NT2/D1 (cell line): ENCODE data around the gene GSAP.

Experiments
- DNase-seq: peaks from one replicate; pipeline ENCODE4 v3.0.0-alpha.2; 2011; ENCODE audit warnings: low read depth, low spot score
- H3K27me3 ChIP-seq: 2 replicates; pipeline ENCODE4 v1.6.0; 2011; ENCODE audit warnings: mild to moderate bottlenecking; ENCODE audit not compliant: insufficient read length, insufficient read depth
- H3K36me3 ChIP-seq: 2 replicates; pipeline ENCODE4 v1.6.1; 2011; ENCODE audit warnings: mild to moderate bottlenecking, low read length, mixed read lengths; ENCODE audit not compliant: insufficient read depth, insufficient read length
- H3K4me1 ChIP-seq: 2 replicates; pipeline ENCODE4 v1.5.1; 2011; ENCODE audit not compliant: insufficient read depth, insufficient read length
- H3K4me3 ChIP-seq: 2 replicates; pipeline ENCODE4 v1.5.1; 2011; ENCODE audit warnings: low read depth; ENCODE audit not compliant: insufficient read length
- H3K9ac ChIP-seq: 2 replicates; pipeline ENCODE4 v1.6.0; 2011; ENCODE audit warnings: low read depth; ENCODE audit not compliant: insufficient read length
- H3K9me3 ChIP-seq: 2 replicates; pipeline ENCODE4 v1.5.1; 2011; ENCODE audit warnings: mild to moderate bottlenecking, low read length; ENCODE audit not compliant: insufficient read depth
- SUZ12 ChIP-seq: IDR thresholded peaks from 2 replicates; pipeline ENCODE4 v1.6.1; 2011; ENCODE audit not compliant: insufficient read length, insufficient read depth; ENCODE audit errors: extremely low read depth
- YY1 ChIP-seq: IDR thresholded peaks from 2 replicates; pipeline ENCODE4 v1.6.1; 2011; ENCODE audit not compliant: insufficient read length, insufficient read depth
- ZNF274 ChIP-seq: IDR thresholded peaks from 2 replicates; pipeline ENCODE4 v1.6.1; 2011; ENCODE audit warnings: mild to moderate bottlenecking, low read depth, low read length

Gene GSAP

DNA sequence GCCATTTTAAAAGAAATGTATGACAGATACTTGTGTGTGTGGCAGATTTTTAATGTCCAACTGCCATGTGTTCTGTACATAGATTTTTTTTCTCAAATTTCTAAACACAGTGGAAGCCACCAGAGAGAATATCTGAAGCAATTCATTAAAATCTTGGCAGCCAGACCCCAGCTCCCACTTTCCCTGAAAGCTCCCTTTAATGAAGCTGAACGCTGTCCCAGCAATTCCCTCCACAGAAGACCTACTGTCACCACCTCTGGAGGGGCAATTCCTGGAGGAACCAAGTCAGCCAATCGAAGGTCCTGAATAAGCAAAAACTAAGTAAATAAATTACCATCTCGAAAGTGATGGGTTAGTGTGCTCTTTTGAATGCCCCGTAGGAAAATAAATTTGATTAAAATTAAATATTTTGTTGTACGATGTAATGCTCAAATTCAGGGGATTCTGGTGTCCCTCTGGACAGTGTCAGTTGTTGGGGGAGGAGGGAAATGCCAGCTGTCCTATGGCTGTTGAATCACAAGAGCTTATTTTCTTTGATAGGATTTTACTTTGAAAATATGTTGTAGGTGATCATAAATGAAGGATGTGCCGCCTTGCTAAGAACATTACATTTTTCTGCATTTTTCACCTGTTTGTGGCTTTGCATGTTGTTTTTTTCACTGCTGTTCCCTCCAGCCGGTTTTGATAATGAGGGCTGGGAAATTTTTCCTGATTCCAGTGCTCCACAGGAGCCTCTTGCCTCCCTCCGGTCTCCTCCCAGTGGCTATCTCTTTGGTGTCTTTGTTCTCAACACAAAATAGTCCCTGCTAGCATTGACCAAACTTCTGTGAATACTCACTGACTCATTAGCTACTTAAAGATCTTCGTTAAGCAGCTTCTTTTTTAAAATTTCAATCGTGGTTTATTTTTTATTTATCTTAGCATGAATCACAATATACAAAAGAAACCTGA is 9.2 kb upstream of the GSAP start:
- TF ChIP-seq ZNF274 (no peak), YY1 (no peak), SUZ12 (no peak)
- DNase-seq: peak; percentile 73
- Histone ChIP-seq H3K9me3 (no peaks in the 10 kb centered on the region), H3K4me3 (no peak overlapping the region), H3K36me3 (no peaks in the 10 kb centered on the region), H3K27me3 (no peaks in the 10 kb centered on the region), H3K4me1 (peaks cover 3% of the 10 kb centered on the region), H3K9ac (no peak overlapping the region)

DNA sequence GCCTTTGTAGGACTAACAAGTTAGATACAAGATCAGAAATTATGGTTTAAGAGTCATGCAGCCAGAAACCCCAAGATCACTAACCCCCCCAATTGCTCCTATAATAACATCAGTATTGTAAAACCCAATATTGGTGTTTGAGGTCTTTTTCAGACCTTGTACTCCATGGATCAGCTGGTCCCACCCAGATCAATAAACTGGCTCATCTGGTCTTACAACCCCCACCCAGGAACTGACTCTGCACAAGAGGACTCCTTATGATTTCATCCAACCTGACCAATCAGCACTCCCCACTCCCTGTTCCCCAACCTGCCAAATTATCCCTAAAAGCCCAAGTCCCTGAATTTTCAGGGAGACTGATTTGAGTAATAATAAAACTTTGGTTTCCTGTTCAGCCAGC is 6.4 kb upstream of the GSAP start:
- no peak for TF ChIP-seq YY1
- TF ChIP-seq SUZ12: no peak
- no peak for TF ChIP-seq ZNF274
- H3K36me3 ChIP-seq: no peaks in the 10 kb centered on the region
- no peak overlapping the region for H3K9ac ChIP-seq
- peaks cover 2% of the 10 kb centered on the region for H3K27me3 ChIP-seq
- no peaks in the 10 kb centered on the region for H3K9me3 ChIP-seq
- H3K4me3 ChIP-seq: no peak overlapping the region
- no peaks in the 10 kb centered on the region for H3K4me1 ChIP-seq
- DNase-seq: no peak

DNA sequence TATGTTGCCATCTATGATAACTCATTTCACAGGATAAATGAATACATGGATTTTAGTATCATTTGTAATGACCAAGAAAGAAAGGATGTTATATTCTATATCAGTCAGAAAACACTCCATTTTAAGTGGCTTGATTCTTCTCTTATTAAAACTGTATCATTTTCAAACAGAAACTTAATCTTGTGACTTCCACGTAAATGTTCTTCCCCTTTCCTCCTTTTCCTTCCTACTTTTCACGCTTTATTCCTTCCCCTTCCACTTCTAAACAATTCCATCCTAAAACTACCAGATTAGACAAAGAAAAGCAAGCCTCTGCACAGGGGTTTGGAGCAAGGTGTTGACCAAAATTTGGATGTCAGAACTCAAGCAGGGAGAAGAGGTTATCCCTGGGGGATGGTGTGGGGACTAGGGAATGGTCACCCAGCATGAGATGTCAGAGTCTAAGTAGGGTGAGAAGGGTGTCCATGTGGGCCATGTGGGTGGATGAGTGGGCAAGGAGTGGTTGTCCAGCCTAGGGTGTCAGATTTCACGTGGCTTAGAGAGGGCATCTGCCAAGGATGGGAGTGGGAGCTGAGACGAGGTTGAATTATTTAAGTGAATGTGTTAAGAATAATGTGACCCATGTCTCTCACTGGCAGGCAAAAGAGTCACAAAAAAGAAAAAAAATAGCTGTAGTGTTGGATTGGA is 5.0 kb upstream of the GSAP start:
- TF ChIP-seq ZNF274: no peak
- TF ChIP-seq YY1: no peak
- no peak for TF ChIP-seq SUZ12
- Histone ChIP-seq H3K36me3 (no peaks in the 10 kb centered on the region), H3K4me1 (no peaks in the 10 kb centered on the region), H3K9ac (no peak overlapping the region), H3K27me3 (peaks cover 2% of the 10 kb centered on the region), H3K9me3 (no peaks in the 10 kb centered on the region), H3K4me3 (no peak overlapping the region)
- no peak for DNase-seq

DNA sequence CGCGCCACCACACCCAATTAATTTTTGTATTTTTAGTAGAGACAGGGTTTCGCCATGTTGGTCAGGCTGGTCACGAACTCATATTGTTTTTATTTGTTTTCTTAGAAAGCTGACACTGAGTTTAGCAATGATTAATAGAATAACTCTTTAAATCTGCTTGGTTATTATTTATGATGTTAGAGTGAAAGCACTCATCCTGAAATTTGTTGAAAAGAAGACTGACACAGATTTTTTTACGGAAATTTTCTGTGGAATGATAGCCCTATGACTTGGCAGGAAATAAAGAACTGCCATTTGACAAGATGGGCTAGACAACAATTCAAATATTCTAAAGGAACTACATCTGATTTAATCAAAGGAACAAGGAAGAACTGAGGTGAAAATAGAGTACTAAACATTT is 4.3 kb upstream of the GSAP start:
- H3K4me3 ChIP-seq: no peak overlapping the region
- peaks cover 2% of the 10 kb centered on the region for H3K27me3 ChIP-seq
- H3K36me3 ChIP-seq: no peaks in the 10 kb centered on the region
- H3K4me1 ChIP-seq: no peaks in the 10 kb centered on the region
- no peak for TF ChIP-seq ZNF274
- no peak for TF ChIP-seq SUZ12
- no peak for TF ChIP-seq YY1
- no peak overlapping the region for H3K9ac ChIP-seq
- DNase-seq: no peak
- H3K9me3 ChIP-seq: no peaks in the 10 kb centered on the region

DNA sequence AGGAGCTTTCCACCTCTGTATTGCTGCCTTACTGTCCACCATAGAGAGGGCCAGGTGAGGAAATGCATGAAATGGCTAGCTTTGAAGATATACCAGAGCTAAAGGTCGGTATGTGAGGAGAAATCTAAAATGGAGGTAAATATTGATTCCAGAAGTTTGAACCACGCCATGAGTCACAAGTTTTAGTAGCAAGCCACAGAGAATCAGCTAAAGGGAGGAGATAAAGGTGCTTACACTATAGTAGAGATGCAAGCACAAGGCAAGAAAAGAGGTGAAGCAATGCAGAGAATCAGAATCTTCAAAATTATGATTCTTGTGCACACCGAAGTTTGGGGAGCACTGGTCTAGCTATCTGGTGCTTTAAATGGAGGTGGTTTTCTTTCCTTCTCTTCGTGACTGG is 3.0 kb upstream of the GSAP start:
- Histone ChIP-seq H3K36me3 (no peaks in the 10 kb centered on the region), H3K9ac (no peak overlapping the region), H3K9me3 (no peaks in the 10 kb centered on the region), H3K4me3 (no peak overlapping the region), H3K4me1 (no peaks in the 10 kb centered on the region), H3K27me3 (peaks cover 2% of the 10 kb centered on the region)
- TF ChIP-seq SUZ12: no peak
- TF ChIP-seq ZNF274: no peak
- TF ChIP-seq YY1: no peak
- DNase-seq: no peak

DNA sequence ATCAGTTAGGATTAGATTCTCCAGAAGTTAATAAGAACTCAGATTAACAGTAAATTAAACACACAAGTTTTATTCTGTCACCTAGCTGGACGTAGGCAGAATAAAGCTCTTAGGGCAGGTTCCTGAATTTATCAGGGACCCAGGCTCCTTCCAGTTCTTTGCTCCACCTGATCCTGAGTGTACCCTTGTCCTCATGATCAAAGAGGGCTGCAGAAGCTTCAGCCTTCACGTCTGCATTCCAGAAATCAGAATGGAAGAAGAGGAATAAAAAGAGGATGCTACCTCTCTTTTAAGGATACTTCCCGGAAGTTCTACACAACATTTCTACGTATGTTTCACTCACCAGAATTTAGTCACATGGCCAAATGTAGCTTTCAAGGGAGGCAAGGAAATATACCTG is 1.7 kb upstream of the GSAP start:
- Histone ChIP-seq H3K27me3 (peaks cover 2% of the 10 kb centered on the region), H3K9me3 (no peaks in the 10 kb centered on the region), H3K36me3 (no peaks in the 10 kb centered on the region), H3K4me1 (no peaks in the 10 kb centered on the region), H3K9ac (no peak overlapping the region), H3K4me3 (no peak overlapping the region)
- no peak for TF ChIP-seq YY1
- TF ChIP-seq SUZ12: no peak
- TF ChIP-seq ZNF274: no peak
- no peak for DNase-seq

DNA sequence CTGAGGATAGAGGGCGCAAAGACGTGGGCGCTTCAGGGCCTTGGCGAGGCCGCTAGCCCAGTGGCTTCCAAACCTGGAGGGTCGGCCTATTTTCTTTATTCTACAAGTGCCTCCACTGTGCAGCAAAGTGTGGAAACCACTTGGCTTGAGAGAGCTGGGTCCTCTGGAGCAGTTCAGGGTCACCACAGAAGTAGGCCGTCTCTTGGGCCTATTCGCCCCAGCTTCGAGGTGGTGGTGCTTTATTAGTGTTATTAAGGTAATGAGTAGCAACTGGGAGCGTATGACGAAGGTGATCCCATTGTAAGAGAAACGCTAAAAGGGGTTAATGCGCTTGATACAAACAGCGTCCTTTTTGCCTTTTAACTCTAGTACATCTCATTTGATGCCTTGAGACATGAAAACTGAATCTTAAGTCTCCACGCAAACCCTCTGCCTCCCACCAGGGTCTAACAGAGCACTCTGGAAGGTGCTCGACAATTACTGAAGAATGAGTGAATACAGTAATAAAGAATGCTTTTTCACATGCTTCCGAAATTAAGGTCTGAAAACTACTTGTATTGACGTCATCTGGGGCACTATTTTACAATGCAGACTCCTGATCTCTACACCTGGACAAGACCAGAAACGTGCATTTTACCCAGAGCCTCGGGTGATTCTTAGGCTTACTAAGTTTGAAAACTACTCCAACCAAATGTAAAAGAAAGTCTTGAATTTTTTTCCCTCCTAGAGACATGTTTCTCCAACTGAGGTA is 647 bp upstream of the GSAP start:
- Histone ChIP-seq H3K36me3 (no peaks in the 10 kb centered on the region), H3K4me3 (peak overlapping the region; percentile 57), H3K9ac (no peak overlapping the region), H3K4me1 (no peaks in the 10 kb centered on the region), H3K9me3 (no peaks in the 10 kb centered on the region), H3K27me3 (peaks cover 2% of the 10 kb centered on the region)
- DNase-seq: no peak
- TF ChIP-seq YY1 (no peak), ZNF274 (no peak), SUZ12 (no peak)
